ENCODE results near the gene PLCL2. TPM values are rescaled to one million over a fixed set of nuclear protein-coding genes. Genes with fewer than 3 reads are reported as not detected.

PLCL2 gene
- total RNA-seq, 1 experiment from 2014 or later: 32.1 TPM

GRCh38 chr3:17055374-17056276 is 170.9 kb downstream of the PLCL2 start:
- Histone ChIP-seq H4K8ac (replicated peaks; ENCODE audit: insufficient read length, low read depth, low read length) (no peak overlapping the region), H2AFZ (ENCODE audit: low read length) (no peak overlapping the region), H4K5ac (ENCODE audit: insufficient read length, low read depth, low read length) (no peak overlapping the region), H3K4ac (ENCODE audit: low read depth, low read length) (no peak overlapping the region), H3K79me1 (ENCODE audit: insufficient read depth, low read depth, low read length, poor library complexity, severe bottlenecking) (no peaks in the 10 kb centered on the region), H3K79me2 (ENCODE audit: insufficient read depth, low read length) (no peaks in the 10 kb centered on the region), H3K4me2 (ENCODE audit: insufficient read depth, insufficient read length, low read length) (no peak overlapping the region), H4K91ac (ENCODE audit: insufficient read length, low read depth, low read length) (no peak overlapping the region), H3T11ph (ENCODE audit: low read length) (no peak overlapping the region), H3K18ac (ENCODE audit: insufficient read length, low read depth, low read length) (no peak overlapping the region), H2BK12ac (ENCODE audit: insufficient read length, low read depth, low read length) (no peak overlapping the region), H2BK15ac (ENCODE audit: low read depth, low read length) (no peak overlapping the region), H3K27ac (ENCODE audit: insufficient read length, low read depth, low read length) (no peak overlapping the region), H4K20me1 (ENCODE audit: control insufficient read depth, insufficient read depth, insufficient read length) (no peaks in the 10 kb centered on the region), H3K27me3 (ENCODE audit: insufficient read depth, low read length) (no peaks in the 10 kb centered on the region), H3K9me3 (ENCODE audit: control insufficient read depth, low read depth, low read length) (no peaks in the 10 kb centered on the region), H2AK5ac (ENCODE audit: insufficient read length, low read length) (no peak overlapping the region), H3K14ac (ENCODE audit: insufficient read depth, low read length) (no peak overlapping the region), H3K23me2 (ENCODE audit: insufficient read length, low read depth, low read length, poor library complexity, severe bottlenecking) (no peaks in the 10 kb centered on the region), H3K23ac (ENCODE audit: insufficient read length, low read depth, low read length) (no peak overlapping the region), H2BK120ac (ENCODE audit: low read depth, low read length, poor library complexity, severe bottlenecking) (no peak overlapping the region), H3K9ac (ENCODE audit: extremely low read depth, insufficient read length, low read length) (no peak overlapping the region), H2BK5ac (ENCODE audit: insufficient read length, low read length) (no peak overlapping the region), H2BK20ac (ENCODE audit: low read depth, low read length, poor library complexity, severe bottlenecking) (no peak overlapping the region), H3K56ac (ENCODE audit: insufficient read length, low read depth, low read length) (no peak overlapping the region), H3K4me1 (ENCODE audit: insufficient read depth, low read length) (no peaks in the 10 kb centered on the region)
- H3K27ac Mint-ChIP-seq: peak overlapping the region in 1 of 3 experiments; percentile 63; a peak in 1 of 7 replicates
- no peak for TF ChIP-seq CTCF (conservative IDR thresholded peaks at IDR 0.05)
- H3K4me3 Mint-ChIP-seq: no peak overlapping the region
- DNase-seq: no peak
- H3K4me1 Mint-ChIP-seq: peaks cover 8 to 15% of the 10 kb centered on the region in 2 experiments
- peaks cover 0 to 7% of the 10 kb centered on the region in 2 experiments; a peak in 3 of 5 replicates for H3K9me3 Mint-ChIP-seq
- peaks cover 2 to 23% (median 13%) of the 10 kb centered on the region in 3 experiments; a peak in 5 of 7 replicates for H3K36me3 Mint-ChIP-seq (ENCODE audit: insufficient read depth in 1 of 3, low read depth in 3 of 3)
- H3K27me3 Mint-ChIP-seq (ENCODE audit: low read depth): no peaks in the 10 kb centered on the region
- no CpG with 5 or more reads among the region's 7 CpGs for WGBS (ENCODE audit: extremely low coverage, insufficient read length, low lambda C conversion rate)
